ENCODE data around the gene PCBD1. TPM values are rescaled to one million over a fixed set of nuclear protein-coding genes. Genes with fewer than 3 reads are reported as not detected.

Gene PCBD1
- polyA plus RNA-seq, 2 of the 4 experiments (the other 2 are of a cell fraction), result 169 to 211 TPM

DNA sequence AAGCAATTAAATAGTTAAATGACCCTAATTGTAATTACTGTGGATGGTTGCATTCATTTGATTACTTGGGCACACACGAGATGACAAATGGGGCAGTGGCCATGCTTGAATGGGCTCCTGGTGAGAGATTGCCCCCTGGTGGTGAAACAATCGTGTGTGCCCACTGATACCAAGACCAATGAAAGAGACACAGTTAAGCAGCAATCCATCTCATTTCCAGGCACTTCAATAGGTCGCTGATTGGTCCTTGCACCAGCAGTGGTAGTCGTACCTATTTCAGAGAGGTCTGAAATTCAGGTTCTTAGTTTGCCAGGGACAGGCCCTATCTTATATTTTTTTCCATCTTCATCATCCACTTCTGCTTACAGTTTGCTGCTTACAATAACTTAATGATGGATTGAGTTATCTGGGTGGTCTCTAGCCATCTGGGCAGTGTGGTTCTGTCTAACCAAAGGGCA, 8.3 kb downstream of the PCBD1 start:
- peak; percentile 49 for FAIRE-seq
- TF ChIP-seq SMC3 (IDR thresholded peaks at IDR 0.05), result peak; percentile 77
- peak; percentile 83 to 85 for TF ChIP-seq RAD21 (conservative IDR thresholded peaks at IDR 0.05 in 1 of 2, IDR thresholded peaks at IDR 0.05 in 1 of 2)
- no peak for TF ChIP-seq ZC3H11A (IDR thresholded peaks at IDR 0.05)
- TF ChIP-seq, protein P1, sequence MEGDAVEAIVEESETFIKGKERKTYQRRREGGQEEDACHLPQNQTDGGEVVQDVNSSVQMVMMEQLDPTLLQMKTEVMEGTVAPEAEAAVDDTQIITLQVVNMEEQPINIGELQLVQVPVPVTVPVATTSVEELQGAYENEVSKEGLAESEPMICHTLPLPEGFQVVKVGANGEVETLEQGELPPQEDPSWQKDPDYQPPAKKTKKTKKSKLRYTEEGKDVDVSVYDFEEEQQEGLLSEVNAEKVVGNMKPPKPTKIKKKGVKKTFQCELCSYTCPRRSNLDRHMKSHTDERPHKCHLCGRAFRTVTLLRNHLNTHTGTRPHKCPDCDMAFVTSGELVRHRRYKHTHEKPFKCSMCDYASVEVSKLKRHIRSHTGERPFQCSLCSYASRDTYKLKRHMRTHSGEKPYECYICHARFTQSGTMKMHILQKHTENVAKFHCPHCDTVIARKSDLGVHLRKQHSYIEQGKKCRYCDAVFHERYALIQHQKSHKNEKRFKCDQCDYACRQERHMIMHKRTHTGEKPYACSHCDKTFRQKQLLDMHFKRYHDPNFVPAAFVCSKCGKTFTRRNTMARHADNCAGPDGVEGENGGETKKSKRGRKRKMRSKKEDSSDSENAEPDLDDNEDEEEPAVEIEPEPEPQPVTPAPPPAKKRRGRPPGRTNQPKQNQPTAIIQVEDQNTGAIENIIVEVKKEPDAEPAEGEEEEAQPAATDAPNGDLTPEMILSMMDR (IDR thresholded peaks at IDR 0.05), result peak; percentile 92
- no peak for TF ChIP-seq PBX3 (IDR thresholded peaks at IDR 0.05)
- POLR2A ChIA-PET, result no interaction called here

DNA sequence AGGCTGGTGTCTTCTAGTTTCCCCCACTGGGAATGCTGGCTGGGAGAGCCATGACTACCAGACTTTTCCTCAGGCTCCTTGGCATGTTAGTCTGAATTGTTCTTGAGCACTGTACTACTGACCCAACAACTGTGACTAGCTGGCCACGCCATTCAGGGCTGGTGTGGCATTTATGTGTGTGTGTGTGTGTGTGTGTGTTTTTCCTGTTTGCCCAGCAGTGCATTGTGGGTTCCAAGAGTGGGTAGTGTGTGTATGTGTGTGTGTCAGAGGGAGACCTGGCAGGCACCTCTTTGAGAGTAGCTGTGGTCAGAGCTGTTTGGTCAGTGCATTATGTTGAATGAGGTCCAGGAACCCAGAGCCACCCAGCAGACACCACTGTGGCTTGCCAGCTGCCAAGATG, 9.2 kb downstream of the PCBD1 start:
- no peaks in the 10 kb centered on the region for H3K9me3 ChIP-seq
- POLR2A ChIA-PET, result no interaction called here
- FAIRE-seq (no peak), ATAC-seq (peak in 1 of 2 experiments; percentile 6; a peak in 1 of 6 replicates), DNase-seq (ENCODE audit: low read depth in 1 of 2, low spot score in 1 of 2) (no peak)
- no peak overlapping the region for H3K4me3 ChIP-seq
- CTCF ChIA-PET, result interaction anchor here (0.7 to 6.0 kb wide), 17 partner anchors 8 to 418 kb away, joined by 3 to 48 read pairs (median 4); partner anchors contain the start of gene SGPL1
- H3K4me1 ChIP-seq, result no peaks in the 10 kb centered on the region
- 60% methylated on average over 1 of the region's 1 CpG for WGBS (ENCODE audit: missing lambda C conversion rate)
- H3K27ac ChIP-seq, result no peak overlapping the region
- H3K4me2 ChIP-seq, result no peak overlapping the region
- TF ChIP-seq EHF (CRISPR knock-in tag; IDR thresholded peaks at IDR 0.05) (no peak), HES2 (IDR thresholded peaks at IDR 0.05) (no peak), CEBPB (IDR thresholded peaks at IDR 0.05) (no peak), KDM1A (IDR thresholded peaks at IDR 0.05; ENCODE audit: low read depth) (no peak), USF2 (IDR thresholded peaks at IDR 0.05) (no peak), TFCP2L1 (CRISPR knock-in tag; IDR thresholded peaks at IDR 0.05) (no peak), CBX8 (IDR thresholded peaks at IDR 0.05) (no peak), ESRRA (IDR thresholded peaks at IDR 0.05; ENCODE audit: borderline replicate concordance, low read length) (no peak), PBX3 (IDR thresholded peaks at IDR 0.05) (no peak), ELK1 (IDR thresholded peaks at IDR 0.05; ENCODE audit: low read depth, low read length) (no peak), FOSL2 (IDR thresholded peaks at IDR 0.05) (no peak), FOSL2 (CRISPR knock-in tag; IDR thresholded peaks at IDR 0.05) (no peak), CHD2 (IDR thresholded peaks at IDR 0.05; ENCODE audit: low read length, partially characterized antibody) (no peak), CHD4 (IDR thresholded peaks at IDR 0.05; ENCODE audit: borderline replicate concordance) (no peak)

More for the DNA sequence above, 8.3 kb downstream of the PCBD1 start:
- no peak overlapping the region for H3K4me3 ChIP-seq
- H3K9me3 ChIP-seq, result no peaks in the 10 kb centered on the region
- peak; percentile 72 to 80 for DNase-seq (ENCODE audit: low read depth in 1 of 2, low spot score in 1 of 2)
- no peak overlapping the region for H3K4me2 ChIP-seq
- ATAC-seq, result peak; percentile 86 to 95
- CTCF ChIA-PET, result interaction anchor here (0.6 to 6.0 kb wide), 24 partner anchors 9 to 419 kb away, joined by 3 to 48 read pairs (median 4); partner anchors contain the start of gene SGPL1
- WGBS (ENCODE audit: missing lambda C conversion rate), result 3% methylated on average over 4 of the region's 4 CpGs
- no peaks in the 10 kb centered on the region for H3K4me1 ChIP-seq
- no peak overlapping the region for H3K27ac ChIP-seq
